Measurements from ENCODE around the gene FLT3.
"Not testable (repeated sequence)": the region's sequence is repeated elsewhere in the genome, so short reads cannot be mapped to it uniquely, and the experiment has no call there.

Gene FLT3

DNA sequence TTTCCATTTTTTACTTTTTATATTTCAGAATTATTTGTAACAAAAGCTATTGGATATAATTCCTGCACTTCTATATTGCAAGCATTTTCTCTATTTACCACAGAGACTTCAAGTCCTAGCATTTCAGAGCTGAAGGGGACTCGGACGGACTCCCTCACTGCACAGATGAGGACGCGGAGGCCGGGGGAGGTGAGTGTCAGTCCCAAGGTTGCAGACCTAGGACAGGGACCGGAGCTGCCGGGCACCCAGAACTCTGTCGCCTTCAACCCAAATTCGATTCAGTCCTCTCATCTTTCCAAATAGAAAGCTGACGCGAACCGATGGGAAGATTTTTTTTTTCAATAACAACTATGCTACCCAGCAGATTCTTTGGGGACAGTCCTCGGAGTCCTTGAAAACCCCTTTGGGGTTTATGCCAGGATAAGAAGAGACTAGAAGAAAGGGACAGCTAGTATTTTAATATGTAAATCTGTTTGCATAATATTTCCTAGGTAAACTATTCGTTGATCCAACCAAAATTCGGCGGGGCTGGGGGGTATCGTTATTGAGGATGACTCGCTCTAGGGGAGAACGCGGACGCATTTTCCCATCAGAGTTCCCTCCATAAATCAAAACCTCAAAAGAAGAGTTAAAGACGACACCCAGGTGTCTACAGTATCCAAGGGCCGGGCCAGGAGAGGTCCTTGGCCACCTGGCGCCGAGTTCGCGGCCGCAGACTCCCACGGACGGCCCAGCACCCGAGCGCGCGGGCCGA lies 803 bp downstream of the FLT3 start:
- no peak for DNase-seq

DNA sequence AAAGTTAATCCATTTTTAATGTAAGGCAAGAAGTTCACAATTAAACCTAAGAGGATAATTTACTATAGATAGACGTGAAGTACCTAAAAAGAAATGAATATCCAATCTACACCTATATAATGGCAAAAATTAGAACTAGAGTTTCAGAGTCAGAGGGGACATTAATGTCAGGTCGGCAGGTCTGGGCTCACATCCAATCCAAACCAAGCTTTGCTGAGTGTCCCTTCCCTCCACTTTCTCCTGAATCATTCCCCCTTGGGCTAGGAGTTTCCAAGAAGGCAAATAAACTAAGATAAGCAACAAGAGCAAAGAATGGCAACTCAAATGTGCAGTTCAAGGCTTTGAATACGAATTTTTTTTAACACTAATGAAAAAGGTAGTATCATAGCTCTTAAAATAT lies 2.9 kb downstream of the FLT3 start:
- DNase-seq, result no peak

DNA sequence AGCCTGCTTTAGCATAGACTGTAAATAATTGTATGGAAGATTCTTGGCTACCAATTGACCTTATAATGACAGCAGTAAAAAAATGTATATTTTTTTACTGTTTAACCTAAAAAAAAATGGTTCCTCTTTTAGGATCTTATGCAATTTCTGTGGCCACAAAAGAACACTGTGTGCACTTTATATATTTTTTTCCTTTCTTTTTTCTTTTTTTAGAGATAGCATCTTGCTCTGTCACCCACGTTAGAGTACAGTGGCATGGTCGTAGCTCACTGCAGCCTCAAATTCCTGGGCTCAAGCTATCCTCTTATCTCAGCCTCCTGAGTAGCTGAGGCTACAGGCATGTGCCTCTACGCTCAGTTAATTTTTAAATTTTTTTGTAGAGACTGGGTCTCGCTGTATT lies 6.1 kb downstream of the FLT3 start:
- no peak for DNase-seq

DNA sequence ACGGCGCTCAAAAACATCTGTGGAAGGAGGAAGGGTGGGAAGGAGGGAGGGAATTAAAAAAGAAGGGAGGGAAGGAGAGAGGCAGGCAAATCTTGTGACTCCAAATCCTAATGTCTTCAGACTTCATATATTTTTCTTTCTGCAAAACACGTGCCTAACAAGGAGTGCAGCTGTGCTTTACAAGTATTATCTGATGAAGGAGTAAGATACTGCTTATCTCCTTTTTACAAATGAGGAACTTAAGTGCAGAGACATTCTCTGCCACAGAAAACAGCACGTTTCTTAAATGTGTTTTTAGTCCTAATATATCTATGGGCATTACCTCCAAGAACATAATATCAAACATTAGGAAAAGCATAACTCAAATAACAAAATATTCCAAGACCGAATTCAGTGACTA lies 6.5 kb downstream of the FLT3 start:
- no peak for DNase-seq

DNA sequence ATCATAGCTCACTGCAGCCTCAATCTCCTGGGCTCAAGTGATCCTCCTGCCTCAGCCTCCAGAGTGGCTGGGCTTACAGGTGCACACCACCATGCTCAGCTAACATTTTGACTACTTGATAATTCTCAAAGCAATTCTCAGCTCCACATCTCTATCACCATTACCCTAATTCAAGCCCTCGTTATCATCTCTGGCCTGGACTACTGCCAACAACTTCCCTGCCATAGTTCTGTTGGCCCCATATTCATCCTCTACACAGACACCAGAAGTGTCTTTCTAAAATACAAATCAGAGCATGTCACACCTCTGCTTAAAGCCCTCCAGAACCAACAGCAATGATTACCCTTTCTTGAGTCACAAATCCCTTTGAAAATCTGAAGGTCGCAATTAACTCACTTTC lies 7.9 kb downstream of the FLT3 start:
- DNase-seq, result no peak

DNA sequence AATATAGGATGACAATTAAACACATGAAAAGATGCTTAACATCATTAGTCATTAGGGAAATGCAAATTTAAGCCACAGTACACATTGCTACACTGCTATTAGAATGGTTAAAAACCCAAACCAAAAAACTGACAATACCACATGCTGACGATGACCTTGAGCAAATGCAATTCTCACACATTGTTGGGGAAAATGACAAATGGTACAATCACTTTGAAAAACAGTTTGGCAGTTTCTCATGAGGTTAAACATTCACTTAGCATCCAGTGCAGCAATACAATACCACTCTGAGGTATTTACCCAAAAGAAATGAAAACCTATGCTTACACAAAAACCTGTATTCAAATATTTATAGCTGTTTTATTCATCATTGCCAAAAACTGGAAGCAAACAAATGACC lies 11.3 kb downstream of the FLT3 start:
- no peak for DNase-seq

DNA sequence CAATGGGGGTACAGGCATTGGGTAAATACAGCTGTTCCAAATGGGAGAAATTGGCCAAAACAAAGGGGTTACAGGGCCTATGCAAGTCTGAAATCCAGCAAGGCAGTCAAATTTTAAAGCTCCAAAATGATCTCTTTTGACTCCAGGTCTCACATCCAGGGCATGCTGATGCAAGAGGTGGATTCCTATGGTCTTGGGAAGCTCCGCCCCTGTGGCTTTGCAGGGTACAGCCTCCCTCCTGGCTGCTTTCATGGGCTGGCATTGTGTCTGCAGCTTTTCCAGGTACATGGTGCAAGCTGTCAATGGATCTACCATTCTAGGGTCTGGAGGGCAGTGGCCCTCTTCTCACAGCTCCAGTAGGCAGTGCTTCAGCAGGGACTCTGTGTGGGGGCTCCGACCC lies 22.6 kb downstream of the FLT3 start:
- not testable (repeated sequence) for DNase-seq

DNA sequence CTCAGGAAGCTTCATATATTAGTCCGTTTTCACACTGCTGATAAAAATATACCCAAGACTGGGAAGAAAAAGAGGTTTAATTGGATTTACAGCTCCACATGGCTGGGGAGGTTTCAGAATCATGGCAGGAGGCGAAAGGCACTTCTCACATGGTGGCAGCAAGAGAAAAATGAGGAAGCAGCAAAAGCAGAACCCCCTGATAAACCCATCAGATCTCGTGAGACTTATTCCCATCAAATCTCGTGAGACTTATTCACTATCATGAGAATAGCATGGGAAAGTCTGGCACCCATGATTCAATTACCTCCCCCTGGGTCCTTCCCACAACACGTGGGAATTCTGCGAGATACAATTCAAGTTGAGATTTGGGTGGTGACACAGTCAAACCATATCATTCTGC lies 23.1 kb downstream of the FLT3 start:
- no peak for DNase-seq

DNA sequence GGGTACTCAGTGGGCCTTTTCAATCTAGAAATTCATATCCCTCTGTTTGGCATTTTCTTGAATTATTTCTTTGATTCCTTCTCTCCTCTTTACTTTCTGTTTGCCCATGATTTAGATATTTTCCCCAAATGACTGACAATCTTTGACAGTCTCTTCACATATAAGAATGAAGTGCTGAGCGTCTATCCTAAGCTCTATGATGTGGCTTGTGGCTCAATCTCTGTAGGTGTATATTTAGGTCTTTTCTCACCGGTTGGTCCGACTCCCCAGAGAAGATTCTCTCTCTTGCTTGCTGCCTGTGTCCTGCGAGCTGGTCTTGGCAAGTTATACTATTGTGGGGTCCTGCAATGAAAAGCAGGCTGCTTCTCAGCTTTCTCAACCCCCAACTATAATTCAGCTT lies 29.0 kb downstream of the FLT3 start:
- DNase-seq, result no peak

DNA sequence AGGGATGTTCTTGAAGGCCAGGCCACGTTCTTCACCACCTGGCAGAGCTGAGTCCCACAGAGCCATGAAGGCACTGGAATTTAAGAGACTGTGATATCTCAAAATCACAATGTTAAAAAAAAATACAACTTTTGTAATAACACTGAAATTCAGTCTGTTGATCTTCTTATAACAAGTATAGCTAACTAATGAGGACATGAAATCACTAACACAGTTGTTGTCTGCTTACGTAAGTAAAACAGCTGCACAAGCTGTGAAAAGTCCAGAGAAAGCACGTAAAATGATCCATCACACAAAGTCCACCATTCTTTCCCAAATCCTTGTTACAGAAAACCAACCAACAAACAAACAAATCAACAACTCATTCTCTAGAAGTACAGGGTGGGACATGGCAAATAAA lies 32.9 kb downstream of the FLT3 start:
- no peak for DNase-seq

DNA sequence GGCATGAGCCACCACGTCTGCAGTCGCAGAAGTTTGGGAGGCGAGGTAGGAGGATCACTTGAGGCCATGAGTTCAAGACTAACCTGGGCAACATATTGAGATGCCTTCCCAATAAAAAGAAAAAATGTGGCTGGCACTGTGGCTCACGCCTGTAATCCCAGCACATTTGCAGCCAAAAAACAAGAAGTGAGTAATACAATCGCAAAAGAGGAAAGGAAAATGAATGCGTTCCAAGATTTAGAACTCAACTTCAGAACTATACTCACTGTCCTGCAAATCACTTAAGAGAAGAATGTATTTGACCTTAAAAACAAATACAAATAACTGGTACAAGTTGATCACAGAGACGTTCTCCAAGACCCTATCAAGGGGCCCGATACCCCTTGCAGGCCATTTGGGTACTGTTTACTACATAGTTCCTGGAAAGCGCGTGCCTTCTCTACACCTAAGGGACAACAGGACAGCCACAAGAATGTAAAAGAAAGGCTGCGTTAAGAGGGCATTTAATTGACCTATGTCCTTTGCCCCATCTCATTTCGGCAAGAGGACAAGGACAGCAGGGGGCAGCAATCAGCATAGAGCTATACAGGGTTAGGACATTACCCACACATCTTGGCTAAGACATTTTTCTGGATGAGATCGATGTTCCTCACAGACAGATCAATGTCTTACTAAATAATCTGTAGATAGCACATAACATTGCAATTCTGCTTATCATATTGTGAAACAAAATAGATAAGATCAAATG lies 41.3 kb downstream of the FLT3 start:
- DNase-seq, result peak; percentile 53

DNA sequence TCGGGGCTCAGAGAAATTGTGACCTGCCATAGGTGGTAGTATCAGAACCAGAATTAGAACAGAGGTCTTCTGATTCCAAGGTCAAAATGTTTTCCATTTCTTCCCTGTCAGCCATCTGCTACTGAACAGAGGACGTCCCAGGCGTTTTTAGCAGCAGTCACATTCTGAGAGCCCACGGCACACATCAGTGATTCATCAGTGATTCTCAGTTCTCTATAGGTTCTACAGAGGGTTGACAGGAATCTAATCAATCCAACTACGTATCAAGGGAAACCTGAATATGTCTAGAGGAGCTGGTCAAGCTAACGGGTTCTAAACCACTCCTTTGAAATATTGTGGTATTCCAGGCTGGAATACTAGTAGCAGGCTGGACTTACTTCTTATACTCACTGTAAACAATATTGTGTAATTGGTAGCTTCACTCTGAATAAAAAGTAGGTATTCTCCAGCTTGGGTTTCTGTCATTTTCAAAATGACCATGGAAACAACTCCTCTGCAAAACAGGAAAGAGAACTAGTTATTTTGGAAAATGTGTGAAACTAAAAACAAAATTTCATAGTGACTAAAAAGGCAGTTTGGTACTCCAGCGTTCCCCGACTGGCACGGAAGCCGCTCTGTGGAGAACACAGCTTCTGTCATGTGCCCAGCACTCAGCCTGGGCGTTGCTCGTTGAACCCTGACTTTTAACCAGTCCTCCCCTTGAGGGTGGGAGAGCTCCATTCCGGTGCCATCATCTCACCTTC lies 43.2 kb downstream of the FLT3 start:
- no peak for DNase-seq

DNA sequence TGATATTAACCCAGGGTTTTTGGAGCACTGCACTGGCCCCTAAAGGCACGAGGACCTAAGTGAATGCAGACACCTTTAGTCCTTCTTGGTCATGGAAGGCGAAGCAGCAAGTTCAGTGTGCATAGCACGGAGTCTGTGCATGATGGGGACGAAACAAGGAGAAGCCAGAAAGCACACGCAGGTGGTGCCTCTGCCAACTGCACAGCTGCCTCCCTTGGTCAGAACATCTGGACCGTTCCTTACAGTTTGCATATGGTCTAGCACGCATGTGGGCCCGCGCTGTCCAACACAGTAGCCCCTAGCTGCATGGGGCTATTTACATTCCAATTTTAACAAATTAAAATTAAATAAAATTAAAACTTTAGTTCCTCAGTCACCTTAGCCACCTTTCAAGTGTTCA lies 44.0 kb downstream of the FLT3 start:
- no peak for DNase-seq

DNA sequence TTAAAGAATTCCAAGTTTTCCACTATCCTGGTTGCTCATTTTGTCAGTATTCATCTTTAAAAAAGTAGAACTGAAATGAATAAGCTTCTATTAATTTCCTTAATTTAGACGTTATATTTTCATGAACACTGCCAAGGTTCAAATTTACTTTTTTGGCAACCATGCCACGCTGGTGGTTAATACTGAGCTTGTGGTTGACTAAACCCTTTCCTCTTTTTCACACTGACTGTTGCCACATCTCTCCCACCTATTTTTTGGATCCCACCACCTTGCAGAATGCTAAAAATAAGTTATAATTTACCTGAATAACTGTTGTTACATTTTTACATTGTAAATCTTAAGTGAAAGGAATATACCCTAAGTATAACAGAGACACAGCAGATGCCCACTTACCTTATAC lies 45.0 kb downstream of the FLT3 start:
- DNase-seq, result no peak

DNA sequence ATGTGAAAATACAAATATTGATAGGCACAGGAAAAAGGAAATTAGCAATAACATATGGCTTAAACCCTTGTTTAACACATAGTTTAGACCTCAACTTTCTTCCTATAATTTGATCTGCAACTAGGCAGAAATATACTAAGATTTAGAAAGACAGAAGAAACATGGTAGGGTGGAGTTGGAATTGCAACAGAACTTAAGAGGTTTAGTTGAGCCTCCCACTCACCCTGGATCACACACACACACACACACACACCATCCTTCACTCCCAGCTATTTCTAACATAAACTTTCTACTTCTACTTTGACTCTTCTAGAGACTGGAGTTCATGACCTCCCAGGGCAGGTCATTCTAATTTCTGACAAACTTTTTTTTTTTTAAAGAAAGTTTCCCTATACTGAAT lies 47.4 kb downstream of the FLT3 start:
- DNase-seq, result no peak

DNA sequence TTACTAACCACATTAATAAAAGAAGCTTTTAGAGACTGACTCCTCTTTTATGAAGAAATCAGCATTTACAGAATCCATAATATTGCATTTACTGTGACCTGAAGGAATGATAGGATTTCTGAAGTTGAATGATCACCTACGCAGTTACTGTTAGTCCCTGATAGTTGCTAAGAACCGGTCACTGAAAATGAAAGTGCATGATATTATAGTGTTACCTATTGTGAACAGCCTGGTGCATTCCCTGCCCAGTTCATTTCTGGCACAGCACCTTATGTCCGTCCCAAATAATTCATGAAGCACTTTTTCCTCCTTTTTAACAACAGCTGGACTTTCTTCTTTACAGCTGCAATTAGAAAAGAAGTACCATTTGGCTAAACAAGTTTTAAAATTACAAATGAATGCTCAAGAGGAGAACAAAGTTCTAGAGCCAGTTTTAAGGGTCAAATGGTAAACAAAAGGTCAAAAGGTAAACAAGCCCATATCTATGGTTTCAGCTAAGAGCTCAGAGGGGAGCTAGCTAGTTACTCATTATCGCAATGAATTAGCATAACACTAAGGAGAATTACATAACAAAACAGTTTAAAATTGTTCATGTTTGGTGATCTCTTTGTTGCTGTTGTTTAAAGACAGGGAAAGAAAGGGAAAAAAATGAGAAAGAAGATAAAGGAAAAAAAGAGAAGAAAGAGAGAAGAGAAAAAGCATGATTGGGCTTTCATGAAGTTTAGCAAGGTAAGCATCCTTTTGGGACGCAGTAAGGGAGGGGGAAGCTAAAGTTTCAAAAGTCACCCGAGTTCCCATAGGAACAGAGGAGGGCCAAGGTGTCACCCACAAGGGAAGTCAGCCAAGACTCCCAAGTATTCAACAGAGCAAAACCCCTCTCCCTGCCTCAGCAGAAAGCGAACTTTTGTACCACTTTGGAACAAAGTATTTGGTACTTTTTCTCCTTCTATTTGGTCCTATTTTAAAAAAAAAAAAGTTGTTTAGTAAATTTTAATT lies 50.2 kb downstream of the FLT3 start:
- no peak for DNase-seq

DNA sequence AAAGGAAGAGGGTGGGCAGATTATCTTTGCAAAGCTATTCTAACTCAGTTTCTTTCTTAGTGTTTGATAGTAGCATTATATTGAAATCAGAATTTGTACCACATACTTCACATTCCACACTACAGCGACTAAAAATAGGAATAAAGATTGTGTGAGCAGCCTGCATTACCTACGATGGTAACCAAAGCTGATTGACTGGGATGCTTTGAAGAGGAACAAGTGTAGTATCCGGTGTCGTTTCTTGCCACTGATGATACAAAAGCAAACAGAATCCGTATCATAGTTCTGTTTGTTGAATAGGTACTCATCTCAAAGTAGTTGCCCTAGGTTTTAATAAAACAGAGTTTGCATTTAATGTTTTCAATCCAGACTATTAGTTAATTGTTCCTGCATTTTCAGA lies 51.2 kb downstream of the FLT3 start:
- DNase-seq, result no peak

DNA sequence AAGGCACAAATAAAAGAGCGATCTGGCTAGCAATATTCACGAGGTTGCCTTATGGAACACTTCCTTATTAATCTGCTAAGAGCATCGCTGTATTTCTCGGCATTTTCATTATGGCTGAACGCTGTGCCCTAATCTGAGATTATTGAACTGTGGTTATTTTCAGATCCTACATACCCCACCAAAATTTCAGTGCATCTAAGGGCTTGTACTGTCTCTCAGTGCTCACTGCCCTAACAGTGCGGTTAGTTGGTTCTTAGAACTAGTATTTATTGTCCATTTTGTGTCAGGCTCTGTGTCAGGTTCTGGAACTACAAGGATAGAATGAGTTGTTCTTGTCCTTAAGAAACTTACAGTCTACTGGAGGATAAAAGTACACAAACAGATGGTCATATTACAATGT lies 51.6 kb downstream of the FLT3 start:
- DNase-seq, result no peak

DNA sequence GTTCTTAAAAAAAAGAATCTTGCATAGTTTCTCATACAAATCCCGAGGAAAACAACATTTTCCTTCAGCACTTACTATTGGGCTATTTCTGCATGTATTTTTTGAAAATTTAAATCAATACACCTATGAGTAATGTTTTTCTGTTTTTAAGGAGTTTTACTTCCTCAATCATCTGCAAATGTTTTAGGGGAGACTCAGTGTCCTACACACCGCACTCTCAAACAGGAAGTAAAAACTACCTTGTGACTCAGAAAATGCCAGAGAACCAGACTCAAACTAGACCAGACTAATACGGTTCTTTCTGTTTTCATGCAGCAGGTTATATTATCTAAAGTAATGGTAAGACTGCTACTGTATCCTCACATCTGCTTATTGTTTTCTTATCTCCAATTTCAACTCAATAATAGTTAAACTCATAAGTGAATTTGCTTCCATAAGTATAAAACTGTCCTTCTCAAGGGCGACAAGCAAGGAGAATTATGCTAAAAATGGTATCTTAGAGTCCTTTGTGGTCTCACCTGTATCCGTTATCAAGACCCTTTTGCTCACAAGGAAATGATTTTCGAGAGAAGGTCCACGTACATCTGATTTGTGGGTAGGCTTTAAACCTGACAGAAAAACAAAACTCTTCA lies 52.5 kb downstream of the FLT3 start:
- DNase-seq, result no peak

DNA sequence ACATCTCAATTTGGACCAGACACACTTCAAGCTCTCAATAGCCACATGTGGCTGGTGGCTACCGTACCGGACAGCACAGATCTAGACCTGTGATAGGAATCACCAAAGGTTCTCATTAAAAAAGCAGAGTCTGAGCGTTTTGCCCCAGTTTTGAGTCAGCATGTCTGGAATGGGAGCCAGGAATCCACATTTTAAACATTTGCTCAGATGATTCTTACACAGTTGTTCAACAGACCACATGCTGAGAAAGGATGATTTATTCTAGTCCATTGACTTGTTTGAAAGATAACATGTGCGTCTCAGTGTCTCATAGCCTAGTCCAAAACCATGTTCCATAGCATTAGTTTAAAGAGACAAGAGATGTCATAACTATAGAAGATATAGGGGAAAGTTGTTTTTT lies 53.4 kb downstream of the FLT3 start:
- no peak for DNase-seq

DNA sequence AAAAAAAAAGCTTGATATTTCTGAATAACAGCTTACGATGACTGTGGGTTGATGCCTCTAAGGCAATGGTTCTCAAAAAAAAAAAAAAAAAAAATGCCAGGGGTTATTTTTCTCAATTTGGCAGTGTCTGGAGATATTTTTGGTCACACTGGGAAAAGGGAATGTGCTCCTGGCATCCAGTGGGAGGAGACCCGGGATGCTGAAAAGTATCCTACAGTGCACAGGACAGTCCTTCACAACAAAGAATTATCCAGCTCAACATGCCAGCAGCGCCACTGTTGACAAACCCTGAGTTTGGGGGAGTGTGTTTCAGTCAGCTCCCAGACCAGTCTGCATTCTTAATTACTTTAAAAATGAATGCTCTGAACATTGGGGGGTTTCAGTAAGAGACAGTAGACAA lies 54.5 kb downstream of the FLT3 start:
- DNase-seq, result no peak

DNA sequence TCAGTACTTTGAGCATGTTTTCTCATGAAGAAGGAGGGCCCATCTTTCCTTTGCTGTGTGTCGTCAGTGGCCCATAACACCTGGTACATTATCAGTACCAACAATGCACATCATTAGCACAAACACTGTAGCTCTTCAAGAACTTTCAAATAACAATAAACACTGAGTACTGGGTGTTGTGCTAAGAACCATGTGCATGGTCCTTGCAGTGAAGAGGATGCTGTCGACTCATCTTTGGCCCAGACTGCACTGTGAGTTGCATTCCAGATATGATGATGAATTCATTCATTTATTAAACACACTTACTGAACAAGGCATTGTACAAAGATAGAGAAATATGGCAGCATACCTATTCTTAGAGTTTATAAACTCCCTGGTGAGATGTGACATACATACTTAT lies 55.8 kb downstream of the FLT3 start:
- no peak for DNase-seq
